Suppressor macrophage treated with lipopolysaccharide for 4 hours (primary cell): ENCODE measurements around the gene HLCS.

Experiments used
- DNase-seq: peaks from one replicate; pipeline ENCODE4 v3.0.0-alpha.2; 2020

HLCS gene

DNA sequence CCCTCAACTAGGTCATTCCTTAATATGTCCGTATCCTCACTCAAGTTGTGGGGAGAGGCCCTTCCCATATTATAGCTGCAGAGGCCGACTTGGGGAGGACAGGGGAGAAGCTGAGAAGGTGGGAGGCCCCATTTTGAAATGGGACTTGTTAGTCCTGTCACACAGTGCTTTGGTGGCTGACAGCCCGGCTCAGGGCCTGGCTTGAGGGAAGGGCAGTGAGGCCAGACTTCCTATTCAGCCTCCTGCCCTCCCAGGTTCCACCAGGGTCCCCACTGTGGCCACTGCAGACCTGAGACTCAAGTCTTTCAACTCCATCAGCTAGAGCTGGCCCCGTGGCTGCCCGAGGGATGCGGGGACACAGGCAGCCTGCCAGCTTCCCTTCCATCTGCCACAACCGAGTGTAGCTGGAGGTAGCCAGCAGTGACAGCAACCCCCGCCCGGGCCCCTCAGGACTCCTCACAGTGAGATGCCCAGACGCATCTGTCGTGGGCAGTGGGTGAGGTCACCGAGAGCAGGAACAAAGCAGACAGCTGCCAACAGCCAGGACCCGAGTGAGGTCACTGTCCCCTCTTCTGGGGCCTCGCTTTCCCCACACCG, 230.6 kb downstream of the HLCS start:
- no peak for DNase-seq

DNA sequence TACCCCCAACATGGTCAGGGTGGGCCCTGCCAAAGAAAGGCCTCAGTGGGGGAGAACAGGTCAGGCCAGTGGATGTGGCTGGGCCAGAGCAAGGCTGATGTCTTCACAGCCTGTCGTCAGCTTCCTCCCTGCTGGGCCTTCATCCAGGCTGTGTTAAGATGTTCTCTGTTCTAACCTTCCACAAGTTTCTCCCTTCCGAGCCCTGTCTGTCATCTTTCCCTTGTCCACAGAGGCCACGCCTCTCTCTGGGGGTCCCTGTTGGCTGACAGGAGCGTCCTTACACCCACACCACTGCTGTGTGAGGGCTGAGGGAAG, 231.3 kb downstream of the HLCS start:
- no peak for DNase-seq

DNA sequence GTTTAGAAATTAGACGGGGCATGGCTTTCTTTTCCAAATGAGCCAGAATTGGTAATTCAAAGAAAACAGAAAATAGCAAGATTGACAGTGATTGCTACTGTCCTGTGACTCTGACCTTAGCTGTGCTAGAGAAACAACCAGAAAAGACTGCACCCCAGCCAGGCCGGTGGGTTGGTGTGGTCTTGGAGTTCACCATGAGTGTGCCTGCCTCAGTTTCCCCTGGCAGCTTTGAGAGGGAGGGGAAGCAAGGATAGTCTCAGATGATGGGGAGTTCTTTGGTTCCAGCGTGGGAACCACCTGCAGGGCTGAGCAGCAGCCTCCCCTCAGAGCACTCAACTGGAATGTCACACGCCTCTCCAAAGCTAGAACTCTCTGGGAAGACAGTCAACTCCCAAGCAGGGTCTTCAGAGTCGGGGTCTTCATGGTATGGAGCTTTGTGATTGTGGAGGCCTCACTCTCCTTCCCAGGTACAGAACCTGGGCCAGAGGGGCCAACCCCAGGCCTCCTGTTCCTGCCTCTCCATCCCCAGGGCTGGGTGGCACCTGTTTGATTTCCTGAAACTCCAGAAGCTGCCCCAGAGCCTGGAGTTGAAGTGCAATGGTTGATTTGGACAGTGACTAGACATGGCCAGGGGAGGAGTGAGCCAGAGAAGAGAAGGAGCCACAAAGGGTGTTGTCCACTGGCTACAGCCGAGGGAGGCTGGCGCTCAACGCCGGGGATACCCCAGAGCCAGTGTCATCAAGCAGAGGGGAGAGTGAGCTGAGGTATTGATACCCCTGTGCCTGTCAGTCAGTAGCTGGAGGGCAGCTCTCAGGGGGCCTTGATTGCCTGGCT, 231.9 kb downstream of the HLCS start:
- no peak for DNase-seq

DNA sequence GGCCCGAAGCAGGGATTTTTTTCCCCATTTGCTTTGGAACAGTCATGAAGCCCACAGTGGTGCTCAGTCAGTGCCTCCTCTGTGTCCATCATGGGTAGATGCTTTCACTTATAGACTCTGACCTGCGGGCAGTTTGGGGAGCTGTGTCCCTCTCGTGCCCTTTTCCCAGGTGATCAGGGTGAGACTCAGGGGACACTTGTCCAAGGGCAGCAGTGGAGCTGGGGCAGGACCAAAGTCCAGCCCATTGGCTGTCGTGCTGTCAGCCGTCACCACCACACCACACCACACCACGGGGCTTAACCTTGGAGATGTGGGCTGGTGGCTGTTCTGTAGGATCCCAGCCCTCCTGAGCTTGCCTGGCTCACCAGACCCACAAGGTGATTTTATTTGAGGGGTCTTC, 232.6 kb downstream of the HLCS start:
- no peak for DNase-seq

DNA sequence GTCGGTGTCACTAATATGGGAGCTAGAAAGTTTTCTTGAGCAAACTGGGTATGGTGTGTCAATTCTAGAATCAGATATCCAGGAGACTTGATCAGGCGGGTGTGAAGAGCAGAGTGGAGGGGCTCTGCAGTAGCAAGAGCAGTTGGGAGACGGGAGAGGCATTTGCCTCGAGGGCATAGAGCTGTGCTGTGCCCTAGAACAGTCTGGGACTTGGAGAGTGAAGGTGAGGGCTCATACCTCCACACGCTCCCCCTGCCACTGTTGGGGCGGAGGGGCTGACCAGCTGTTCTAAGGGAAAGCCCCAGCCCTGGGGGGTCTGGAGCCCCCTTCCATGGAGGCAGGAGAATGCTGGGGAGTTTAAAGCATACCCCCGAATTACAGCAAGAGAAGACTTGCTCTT, 233.7 kb downstream of the HLCS start:
- no peak for DNase-seq

DNA sequence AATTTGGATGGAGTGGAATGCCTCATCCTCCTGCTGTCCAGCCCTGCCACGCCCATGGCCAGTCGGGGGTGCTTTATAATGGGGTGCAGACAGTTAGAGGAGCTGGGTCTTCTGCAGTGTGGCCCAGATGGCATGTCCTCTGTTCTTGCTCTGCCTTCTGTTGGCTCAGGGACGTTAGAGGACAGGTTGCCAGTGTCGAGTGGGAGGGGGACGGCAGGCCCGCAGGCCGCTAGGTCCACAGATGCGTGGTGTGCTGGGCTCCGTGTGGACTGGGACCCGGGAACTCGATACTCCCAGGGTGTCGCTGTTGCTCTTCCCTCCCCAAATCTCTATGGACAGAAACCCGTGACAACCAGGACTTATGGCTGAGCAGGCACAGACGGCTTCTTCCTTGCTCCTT, 234.3 kb downstream of the HLCS start:
- DNase-seq = no peak

DNA sequence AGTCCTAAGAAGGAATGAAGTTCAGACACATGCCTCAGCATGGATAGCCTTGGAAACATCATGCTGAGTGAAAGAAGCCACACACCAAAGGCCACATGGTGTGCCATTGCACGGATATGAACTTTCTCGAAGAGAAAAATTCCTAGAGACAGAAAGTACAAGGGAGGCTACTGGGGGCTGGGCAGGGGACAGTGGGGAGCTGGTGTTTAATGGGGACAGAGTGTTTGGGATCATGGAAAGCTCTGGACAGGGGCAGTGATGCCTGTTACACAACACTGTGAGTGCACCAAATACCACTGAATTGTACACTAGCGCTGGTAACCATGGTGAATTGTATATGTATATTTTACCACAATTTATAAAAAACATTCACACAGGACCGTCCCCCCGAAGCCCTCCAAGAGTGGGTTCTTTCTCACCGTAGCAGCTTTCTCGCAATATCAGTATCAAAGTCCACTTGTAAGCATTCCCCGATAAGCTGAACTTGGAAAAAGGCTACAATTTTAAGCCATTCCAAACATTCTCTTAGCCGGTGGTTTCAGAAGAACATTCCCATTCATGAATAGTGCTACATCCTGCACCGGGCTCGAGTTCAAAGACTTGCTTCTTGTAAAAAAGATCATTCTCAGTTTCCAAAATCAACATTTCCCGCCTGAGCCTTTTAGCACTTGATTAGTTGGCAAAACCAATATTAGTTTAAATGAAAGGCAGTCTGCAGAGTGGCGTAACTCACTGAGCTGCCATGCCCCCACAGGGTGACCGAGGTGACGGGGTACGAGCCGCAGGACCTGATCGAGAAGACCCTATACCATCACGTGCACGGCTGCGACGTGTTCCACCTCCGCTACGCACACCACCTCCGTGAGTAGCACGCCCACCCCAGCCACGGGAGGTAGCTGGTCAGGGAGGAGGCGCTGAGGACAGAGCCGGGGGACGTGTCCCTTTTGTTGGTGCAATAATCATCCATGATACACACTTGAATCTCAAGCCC, 235.9 kb downstream of the HLCS start:
- DNase-seq = no peak

DNA sequence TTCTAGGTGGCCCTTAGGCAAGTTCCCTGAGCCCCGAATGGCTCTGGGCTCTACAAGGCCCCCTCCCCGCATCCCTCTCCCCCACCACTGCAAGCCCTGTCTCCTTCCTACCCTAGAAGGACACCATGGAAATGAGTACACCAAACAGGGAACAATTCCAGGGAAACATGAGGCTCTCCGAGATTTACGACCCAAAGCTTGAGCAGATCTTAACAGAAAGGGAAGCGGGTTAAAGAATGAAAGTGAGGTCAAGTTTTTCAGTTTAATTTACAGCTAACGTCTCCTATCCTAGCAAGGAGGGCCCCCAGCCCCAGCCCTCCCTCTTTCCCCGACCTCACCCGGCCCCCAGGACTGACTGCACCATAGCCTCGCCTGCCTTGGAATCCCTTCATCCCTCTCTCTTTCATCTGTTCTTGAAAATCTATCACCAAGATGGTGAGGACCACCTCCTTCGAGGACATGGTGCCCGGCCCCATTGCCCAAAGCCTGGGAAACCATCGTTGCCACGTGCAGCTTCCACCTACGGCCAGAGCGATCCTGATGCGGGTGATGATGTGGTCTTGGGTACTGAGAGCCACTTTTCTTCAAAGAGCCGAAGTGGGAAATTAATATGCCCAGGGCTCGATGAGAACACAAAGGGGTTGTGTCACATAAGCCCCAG, 237.0 kb downstream of the HLCS start:
- no peak for DNase-seq

DNA sequence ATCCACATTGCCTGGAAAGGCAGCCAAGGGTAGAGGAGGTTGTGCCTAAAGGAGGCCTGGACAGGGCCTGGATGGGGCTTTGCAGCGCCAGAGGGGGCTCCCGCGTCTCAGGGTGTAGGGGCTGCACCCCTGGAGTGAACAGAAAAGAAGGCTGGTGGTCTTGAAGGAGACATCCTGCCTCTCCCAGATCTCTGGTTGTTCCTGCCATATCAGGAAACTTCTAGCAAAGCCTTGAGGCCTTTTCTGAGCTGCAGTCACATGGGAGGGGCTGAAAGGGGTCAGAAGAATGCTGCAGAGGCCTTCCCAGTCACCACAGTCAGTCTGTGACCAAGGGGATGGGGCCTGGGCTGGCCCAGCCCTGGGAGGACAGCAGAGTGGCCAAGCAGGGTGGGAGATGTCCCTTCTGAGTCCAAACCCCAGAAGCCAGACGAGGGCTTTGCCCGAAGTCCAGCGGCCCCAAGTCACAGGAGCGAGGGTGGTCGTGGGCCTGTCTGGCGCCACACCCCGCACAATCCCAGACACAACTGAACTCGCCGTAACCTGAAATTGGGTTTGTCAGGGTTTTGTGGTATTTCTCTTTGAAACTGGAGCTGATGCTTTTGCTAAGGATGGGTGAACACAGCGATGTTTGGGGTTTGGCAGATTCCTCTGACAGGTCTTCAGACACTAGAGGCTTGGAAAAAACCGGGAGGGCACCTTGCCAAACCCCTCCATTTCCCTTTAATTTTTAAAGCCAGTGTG, 237.9 kb downstream of the HLCS start:
- no peak for DNase-seq

DNA sequence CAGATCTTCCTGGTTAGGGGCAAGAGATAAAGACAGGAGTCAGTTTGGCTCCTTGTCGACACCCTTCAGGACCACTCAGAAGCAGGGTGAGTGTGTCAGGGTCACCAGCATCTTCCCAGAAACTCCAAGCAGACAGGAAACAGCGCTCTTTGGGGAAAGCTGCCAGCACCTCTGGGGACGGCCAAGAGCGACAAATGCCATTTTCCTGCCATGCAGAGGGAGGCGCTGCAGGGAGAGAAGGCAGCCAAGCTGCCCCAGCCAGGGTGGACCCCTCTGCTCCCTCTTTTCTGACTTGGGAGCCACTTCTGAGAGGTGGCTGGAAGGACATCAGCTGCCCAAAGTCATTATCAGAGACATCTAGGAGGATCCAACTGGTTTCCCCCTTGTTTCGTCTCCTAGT, 238.6 kb downstream of the HLCS start:
- no peak for DNase-seq

DNA sequence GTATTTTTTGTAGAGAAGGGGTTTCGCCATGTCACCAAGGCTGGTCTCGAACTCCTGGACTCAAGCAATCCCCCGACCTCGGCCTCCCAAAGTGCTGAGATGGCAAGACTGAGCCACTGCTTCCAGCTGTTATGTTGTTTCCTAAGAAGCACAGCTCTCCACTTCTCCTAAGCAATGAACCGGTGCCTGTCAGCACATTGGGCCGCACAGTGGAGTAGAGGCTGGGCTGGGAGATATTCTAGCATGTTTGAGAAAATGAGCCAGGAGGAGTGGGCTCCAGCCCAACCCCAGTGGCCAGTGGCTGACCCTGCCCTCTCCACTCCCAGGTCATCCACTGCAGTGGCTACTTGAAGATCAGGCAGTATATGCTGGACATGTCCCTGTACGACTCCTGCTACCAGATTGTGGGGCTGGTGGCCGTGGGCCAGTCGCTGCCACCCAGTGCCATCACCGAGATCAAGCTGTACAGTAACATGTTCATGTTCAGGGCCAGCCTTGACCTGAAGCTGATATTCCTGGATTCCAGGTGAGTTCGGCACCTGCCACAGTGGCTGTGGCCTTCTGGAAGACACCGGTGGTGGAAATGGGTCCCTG, 240.6 kb downstream of the HLCS start:
- no peak for DNase-seq

DNA sequence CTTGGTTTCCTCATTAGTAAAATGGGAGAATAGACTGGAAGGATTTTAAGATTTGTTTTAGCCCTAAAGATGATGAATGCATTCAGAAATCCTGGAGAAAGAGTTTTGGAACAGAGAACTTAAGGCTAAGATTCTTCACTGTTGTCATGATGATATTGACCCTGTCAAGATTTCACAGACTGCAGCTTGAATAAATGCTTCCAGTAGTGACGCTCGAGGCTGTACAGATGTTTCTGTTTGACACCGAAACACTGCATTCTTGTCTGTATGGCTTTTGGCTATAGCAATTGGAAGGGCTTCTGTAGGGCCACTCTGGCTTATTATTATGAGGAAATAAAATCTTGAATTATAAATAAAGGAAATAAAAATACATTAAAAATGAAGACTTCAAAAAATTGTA, 241.8 kb downstream of the HLCS start:
- DNase-seq = no peak

DNA sequence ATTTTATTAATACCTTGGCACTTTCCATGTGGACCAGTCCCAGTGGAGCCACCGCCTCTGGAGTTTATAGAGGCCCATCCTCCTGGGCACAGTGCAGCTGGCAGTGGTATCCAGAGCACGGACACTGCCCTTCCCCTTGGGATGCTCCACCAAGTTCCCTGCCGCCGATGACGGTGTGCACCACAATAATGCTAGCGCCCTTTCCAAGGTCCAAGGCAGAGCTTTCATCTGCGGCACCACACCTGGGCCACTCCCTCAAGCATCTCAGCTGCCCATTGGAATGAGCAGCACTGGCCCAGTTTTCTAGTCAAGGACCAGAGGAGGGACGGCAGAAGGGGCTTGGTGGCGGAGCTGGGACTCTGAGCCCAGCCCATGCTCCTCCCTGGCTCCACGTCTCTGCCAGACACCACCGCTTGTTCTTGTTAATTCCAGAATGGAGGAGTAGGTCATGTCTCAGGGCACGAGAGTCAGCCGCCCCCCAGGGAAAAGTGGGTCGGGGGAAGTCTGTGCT, 243.0 kb downstream of the HLCS start:
- DNase-seq = no peak

DNA sequence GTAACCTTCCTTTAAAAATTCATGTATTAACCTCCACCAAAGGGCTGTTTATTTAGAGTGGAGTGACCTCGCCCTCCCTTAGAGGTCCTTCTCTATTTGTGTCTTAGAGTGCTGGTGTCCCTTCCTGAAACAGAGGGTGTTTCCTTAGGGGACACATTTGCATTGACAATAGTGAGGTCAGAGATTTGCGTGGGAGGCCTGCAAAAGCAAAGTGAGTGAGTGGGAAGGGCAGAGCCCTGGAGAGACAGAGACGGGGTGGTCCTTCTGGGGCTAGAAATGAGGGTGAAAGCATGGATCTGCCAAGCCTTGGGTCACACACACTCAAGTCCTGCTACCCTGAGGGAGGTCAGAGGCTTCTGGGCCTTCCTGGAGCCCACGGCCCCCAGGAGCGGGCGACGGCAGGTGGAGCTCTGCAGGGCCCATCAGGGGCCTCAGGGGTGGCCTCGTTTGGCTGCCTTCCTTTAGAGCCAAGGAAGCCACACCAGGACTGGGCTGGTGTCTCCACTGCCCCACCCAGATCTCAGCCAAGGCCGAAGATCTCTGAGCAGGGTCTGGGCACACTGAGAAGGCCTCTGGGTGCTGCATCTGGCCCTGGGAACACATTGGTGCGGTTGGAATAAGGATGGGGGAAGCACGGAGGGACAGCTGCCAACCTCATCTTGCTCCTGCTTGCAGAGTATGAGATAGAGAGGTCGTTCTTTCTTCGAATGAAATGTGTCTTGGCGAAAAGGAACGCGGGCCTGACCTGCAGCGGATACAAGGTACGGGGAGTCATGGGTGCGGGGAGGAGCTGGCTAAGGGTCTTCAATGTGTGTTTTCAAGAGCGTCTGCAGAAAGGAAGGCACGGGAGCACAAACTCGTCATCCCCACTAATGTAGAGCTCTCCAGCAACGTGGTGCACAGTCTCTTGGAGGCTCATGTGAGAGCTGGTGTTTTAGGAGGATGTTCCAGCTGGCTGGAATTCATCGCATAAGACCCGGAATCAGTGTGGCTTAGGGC, 243.8 kb downstream of the HLCS start:
- no peak for DNase-seq

DNA sequence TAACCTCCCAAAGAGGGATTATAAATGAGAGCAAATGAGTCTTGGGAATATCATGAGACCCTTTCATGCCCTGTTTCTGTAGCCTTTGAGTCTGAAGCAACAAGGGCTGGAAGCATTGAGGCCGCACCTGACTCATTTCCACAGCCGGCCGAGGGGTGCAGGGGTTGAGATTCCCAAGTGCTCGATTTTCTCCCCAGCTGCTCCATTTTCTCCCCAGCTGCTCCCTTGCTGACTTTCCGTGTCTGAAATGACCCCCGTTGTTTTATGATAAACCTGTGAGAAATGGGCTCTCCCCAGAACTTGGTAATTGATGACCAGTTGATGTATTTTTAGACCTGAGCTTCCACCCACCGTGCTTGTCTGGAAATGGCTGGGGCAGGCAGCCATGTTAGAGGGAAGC, 244.7 kb downstream of the HLCS start:
- no peak for DNase-seq

DNA sequence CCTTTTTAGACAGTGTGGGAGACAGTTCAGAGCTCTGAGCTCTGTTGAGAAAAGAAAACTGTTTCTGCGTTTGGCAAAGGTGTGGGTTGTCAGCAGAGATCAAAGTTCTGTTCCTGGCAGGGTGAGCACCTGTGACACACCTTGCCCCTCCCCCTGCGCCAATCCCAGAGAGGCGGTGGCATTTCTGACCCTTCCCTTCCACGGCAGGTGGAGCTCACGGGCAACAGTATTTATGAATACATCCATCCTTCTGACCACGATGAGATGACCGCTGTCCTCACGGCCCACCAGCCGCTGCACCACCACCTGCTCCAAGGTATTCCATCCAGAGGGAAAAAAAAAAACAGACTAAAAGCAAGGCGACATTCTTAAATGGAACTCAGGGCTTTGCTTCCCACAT, 246.9 kb downstream of the HLCS start:
- no peak for DNase-seq

DNA sequence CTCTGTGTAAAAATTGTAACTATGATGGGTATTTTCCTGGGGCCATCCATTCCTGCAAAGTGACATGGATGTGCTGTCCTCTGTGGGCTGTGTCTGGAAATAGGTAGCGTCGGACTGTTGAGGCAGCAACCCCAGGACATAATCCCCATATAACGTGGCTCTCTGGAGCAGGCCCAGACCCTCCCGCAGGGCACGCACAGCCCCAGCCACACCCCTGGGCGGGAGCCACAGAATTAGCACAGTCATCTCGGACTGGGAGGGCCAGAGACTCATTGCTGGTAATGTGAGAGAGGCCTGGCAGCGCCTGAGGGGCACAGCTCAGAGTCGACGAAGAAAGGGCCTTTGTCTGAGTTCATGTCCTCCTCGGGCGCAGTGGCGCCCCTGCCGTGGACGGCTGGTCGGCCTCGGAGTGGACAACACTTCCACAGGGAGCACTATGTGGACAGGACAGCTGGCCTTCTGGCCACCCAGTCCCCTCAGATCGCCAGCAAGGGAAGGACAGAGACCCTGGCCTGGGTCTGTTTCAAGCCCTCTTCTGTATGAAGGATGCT, 247.4 kb downstream of the HLCS start:
- DNase-seq = no peak

DNA sequence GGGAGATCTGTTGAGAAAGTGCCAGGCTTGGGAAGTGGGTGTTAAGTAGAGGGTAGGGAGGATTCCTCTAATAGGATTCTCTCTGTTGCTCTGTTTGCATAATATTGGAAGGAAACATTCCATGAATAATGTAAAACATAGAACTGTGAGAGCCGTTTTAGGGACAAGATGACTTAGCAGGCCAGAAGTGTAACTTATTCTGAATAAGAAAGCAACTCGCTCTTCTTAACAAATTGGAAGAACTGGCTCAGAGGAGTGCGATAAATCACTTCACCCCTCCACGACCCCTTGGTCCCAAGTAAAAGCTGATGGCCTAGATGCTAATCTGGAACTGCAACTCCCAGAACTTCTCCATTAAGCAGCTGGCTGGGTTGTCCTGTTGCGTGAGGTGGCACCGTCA, 248.5 kb downstream of the HLCS start:
- DNase-seq = no peak

DNA sequence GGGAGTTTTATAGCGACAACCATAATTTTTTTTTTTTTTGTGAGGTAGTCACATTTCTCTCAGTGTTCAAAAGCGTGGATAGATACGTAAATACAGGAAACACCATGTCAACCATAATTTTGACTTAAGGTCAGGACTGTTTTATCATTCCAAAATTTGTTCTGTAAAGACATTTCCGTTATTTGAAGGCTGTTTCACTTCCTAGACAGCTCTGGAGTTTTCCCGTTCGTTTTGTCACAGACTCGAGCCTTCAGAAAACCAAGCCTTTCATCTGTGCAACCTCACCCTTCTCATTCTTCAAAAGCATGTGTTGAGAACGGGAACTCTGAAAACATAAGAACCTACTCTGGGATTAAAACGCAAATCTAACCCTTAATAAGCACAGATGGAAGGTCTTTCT, 249.6 kb downstream of the HLCS start:
- no peak for DNase-seq

DNA sequence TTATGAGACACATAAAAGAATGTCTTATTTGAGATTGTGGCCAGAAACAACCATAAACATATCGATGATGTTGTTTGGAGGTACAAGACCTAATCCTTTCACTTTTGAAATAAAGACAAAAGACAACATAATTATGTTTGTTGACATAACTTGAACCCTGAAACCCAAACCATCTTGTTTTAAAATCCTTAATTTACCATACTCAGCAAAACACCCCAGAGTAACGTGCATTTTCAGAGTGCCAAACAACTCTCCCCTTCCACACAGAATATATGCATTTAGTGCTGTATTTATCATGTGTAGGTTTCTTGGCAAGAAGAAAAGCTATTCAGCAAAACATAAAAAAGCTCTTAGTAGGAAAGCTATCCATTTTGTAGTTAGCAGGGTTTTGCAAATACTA, 250.1 kb downstream of the HLCS start:
- no peak for DNase-seq
